Femur (tissue), 1 donor: ENCODE results near the gene PGLYRP1.
A peak's percentile ranks its signal among the peaks of the same experiment; 100 is the strongest.

ENCODE experiments used
- DNase-seq: peaks from one replicate; pipeline ENCODE4 v3.0.0-alpha.2; 2017

PGLYRP1 gene

DNA sequence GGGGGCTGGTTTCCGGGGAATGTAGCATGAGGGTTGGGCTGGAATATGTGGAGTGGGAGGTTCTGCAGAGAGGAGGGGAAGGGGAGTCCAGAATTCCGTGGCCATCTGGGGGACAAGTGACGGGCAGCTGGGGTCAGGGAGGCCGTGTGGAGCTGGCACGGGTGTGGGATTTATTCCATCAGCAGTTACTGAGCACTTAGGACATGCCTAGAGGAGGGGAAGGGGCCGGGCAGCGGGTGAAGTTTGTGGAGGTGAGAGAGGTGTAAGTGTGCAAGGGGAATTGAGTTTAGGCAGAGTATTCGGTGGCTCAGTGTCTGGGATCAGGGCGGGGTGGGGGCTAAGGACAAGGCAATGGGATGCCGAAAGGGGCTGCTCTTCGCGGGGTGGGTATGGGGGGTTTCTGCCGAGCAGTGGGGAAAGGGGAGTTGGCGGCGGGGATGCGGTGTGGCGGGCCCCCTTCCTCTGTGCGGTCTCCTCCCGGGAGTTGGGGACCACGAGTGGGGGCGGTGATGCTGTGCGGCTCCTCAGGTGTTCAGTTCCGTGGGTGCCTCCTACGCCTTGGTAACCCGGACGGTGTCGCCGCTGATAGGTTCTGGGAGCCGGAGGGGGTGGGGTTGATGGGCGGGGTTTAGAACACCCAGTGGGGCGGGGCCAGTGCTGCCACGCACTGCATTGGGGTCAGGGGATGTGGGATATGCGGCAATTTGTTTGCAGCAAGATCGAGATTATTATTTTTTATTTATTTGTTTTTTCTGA is 22.2 kb downstream of the PGLYRP1 start:
- DNase-seq: no peak

DNA sequence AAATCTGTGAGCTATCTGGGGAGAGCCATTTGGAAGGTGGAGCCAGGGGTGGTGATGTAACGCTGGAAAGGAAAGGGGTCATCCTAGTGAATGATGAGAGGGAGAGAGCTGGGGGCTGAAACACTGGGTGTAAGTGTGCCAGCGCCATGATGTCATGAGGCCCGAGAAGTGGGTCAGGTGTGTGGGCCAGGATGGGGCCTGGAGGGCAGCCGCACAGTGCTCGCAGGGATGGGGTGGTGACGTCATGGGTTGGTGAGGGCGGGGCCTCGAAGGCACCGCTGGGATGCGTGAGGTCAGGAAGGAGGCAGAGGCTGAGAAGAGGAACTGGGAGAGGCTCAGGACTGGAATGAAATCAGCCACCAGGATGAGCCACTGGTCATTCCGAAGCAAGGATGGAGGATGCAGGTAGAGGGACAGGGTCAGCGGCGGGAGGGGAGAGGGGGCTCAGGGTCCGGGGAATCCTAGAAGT is 23.2 kb downstream of the PGLYRP1 start:
- DNase-seq: peak; percentile 44

DNA sequence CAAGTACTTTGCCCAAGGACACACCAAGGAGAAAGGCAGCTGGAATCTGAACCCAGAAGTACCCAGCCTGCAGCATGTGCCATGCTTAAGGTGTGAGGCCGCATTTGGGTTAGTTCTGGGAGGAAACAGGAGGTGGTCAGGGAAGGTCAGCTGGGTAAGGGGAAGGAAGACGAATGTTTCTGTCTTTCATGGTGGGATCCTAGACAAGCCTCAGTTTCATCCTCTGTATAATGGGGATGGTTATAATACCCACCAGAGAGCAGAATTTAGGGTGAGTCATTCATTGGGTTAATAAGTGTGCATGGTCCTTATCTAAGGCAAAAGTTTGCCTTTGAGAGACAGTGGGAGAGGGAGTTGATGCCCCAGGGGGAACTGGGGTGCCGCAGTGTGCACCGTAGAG is 24.0 kb downstream of the PGLYRP1 start:
- DNase-seq: no peak

DNA sequence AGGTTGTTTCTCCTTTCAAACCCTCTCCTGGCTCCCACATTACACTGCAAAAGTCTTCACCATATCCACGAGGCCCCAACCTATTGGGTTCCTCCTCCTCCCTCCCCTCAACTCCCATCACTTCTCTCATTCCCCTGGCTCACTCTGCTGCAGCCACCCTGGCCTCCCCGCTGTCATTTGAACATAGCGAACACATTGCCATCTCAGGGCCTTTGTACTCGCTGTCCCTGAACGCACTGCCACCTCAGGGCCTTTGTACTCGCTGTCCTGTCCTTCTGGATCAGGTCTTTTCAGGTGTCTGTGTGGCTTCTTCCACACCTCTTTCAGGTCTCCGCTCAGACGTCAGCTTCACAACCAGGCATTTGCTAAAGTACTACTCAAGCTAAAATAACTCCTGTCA is 25.9 kb downstream of the PGLYRP1 start:
- DNase-seq: no peak

DNA sequence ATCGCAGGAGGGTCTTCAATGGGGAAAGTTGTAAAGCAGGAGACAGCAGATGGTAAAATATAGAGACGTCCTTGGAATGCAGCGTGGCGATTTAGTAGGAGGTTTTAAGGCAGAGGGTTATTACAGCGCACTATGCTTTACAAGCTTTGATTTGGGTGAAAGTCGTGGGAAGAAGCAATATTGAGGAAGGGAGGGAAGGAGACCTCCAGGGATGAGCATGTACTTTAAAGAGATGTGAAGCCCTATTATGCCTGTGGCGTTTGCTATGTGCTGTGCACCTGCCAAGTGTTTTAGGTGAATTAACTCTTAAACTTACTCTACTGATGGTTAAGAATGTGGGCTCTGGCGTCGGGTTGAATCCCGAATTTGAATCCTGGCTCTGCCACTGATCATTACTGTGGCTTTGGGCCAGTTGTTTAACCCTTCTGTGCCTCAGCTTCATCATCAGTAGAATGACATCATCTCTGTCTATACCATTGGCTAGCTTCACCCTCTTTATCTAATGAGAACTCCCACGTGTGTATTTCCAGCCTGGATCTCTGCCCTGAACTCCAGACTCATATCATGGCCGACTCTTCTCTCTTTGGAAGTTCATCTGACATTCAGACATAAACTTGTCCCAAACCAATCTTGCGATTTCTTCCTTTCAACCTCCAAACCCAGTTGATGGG is 27.0 kb downstream of the PGLYRP1 start:
- DNase-seq: no peak

DNA sequence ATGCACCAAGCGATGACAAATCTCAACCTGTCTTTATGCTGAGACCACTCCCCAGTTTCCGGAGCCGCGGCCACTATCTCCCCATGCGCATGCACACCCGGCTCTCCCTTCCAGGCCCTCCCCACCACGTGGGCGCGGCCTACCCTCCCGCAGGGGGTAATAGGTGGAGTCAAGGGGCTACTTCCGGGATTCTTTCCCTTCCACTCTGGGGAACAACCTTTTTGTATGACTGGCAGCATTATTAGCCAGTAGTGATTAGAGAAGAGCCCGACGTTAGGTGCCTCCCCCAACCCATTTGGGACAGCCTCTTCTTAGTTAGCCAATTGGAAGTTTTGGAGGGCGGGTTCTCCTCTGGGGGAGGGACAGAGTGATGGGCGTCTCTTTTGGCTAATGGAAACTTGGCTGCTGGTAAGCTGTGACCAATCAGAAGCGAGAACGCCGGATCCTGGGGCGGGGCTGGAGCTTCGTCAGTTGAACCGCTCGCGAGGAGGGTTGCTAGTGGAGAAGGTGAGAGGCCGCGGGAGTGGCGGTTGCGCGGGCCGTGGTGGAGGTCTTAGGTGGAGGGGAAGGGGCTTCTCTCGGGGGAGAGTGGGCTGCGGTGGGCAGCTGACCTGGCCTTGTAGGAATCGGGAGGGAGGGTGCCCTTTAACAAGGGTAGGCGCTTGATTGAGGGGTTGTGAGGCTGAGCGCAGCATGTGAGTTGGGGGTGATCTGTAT is 27.7 kb downstream of the PGLYRP1 start, which contains the start of gene CCDC61:
TSS of gene CCDC61 (plus strand) at position 470 of the 717 bp plus-strand sequence. CDS start 7,552 bp downstream, outside the sequence.
- DNase-seq: peak; percentile 99

DNA sequence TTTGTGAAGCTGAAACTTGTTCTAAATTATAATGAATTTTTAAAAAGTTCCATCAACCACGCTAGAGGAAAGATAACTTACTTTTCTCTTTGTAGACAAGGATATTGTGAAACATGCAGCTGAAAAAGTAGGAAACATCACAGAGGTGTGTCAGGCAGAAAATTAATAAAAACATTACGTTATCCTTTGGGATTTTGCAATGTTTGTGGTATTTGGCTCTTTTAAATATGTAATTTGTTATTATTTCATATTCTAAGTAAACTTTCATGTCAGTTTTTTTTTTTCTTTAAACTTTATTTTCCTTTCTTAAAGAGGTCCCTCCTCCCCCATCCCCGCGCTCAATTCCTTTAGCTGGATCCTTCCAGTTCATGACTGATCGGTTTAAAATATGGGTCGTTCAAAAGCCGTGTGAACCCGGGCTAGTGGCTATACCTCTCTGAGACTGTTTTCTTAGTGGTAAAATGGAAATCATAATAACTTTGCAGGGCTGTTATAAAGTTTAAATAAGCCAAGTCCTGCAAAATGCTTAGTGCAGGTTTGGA is 28.3 kb downstream of the PGLYRP1 start:
- no peak for DNase-seq

DNA sequence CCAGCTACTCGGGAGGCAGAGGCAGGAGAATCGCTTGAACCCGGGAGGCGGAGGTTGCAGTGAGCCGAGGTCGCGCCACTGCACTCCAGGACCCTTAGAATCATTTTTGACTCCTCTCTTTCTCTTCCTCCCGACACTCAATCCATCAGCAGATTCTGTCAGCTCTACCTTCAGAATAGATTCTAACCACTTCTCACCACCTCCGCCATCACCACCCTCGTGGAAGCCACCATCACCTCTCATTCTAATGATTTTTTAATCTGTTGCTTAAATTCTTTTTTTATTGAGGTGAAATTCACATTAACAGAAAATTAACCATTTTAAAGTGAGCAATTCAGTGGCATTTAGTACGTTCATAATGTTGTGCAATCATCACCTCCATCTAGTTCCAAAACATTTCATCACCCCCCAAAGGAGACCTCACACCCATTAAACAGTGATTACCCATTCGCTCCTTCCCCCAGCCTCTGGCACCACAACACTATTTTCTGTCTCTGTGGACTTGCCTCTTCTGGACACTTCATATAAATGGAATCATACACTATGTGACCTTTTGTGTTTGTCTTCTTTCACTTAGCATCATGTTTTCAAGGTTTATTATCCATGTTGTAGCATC is 32.6 kb downstream of the PGLYRP1 start:
- no peak for DNase-seq

DNA sequence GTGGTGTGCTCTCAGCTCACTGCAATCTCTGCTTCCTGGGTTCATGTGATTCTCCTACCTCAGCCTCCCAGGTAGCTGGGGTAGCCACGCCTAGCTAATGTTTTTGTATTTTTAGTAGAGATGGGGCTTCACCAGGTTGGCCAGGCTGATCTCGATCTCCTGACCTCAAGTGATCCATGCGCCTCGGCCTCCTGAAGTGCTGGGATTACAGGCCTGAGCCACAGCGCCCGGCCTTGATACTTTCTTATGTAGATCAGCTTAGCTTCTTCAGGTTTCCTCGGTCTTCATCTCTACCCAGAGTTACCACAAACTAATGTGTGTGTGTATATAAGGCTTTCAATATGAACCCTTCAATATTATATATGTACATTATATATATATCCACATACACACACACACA is 37.5 kb downstream of the PGLYRP1 start:
- no peak for DNase-seq

DNA sequence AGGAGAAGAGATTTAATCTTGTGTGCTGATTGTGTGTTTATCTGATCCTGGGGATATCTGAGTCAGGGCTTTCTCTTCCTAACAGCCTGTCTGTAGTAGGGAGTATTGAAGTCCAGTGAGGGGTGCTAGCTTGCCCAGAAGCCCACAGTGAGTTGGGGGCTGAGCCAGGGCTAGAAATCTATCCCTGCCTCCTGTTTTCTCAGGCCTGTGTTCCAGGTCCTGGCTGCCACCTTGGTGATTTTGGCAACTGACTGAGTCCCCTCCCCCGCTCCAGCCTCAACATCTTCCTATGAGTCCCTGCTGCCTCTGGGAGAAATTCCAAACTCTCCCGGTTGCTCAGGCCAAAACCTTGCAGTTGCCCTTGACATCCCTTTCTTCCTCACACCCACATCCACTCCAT is 41.5 kb downstream of the PGLYRP1 start:
- DNase-seq: no peak

DNA sequence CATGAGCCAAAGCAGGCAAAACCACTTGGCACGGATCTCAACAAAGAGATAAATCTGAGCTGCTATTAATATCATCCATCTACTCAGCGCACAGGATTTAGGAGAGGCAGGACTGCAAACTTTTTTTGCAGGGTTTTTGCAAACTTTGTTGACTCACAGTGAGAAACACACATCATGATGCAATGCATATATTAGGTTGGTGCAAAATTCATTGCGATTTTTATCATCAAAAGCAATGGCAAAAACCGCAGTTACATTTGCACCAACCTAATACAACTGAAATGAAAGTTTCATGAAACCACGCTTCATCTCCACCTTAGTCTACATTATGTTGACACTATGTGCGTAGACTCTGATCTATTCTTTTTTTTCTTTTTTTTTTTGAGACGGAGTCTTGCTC is 44.7 kb downstream of the PGLYRP1 start:
- DNase-seq: no peak

DNA sequence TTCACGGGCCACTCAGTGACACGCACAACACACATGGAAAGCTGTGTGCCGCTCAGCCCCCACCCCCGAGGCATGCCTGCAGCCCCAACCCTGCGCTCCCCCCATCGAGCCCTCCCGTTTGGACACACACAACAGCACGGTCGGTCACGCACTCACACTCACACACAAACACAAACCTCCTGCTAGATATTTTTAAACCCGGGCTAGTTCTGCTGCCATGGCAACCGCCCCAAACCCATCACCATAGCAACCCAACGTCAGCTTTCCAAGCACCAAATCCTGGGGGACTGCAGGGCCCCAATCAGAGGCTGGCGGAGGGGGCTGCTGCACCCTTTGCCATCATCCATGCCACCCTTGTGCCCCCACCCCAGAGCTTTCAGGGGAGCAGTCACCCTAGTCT is 46.7 kb downstream of the PGLYRP1 start:
- DNase-seq: no peak

DNA sequence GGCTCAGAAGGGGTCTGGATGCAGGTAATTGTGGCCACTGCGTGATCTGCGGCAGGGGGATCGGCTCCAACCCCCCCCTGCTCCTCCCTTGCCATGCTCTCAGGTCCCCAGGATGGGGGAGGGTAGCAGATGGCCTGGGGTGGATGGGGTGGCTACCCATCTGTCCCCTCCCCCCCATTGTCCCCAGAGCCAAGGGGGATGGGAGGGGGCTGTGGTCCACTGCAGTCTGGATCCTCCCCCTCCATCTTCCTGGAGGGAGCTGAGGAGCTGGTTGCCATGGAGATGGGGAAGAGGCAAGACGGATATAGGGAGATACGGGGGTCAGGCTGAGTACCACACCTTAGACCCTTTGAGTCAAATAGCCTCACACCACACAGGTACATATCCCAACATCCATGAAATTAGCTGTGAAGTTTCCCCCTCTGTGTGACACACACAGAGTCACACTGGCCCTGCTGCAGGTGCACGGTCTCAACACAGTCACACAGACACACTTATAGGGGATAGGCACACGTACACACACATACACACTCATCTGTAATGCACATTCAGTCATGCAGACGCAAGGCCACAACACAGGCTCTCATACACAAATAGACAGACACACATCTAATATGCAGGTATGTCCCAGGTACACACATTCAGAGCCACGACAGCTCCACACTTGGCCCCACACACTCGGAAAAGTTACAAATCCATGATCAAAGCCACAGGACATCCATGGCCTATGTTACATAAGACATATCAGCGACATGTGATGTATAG is 47.4 kb downstream of the PGLYRP1 start:
- no peak for DNase-seq

DNA sequence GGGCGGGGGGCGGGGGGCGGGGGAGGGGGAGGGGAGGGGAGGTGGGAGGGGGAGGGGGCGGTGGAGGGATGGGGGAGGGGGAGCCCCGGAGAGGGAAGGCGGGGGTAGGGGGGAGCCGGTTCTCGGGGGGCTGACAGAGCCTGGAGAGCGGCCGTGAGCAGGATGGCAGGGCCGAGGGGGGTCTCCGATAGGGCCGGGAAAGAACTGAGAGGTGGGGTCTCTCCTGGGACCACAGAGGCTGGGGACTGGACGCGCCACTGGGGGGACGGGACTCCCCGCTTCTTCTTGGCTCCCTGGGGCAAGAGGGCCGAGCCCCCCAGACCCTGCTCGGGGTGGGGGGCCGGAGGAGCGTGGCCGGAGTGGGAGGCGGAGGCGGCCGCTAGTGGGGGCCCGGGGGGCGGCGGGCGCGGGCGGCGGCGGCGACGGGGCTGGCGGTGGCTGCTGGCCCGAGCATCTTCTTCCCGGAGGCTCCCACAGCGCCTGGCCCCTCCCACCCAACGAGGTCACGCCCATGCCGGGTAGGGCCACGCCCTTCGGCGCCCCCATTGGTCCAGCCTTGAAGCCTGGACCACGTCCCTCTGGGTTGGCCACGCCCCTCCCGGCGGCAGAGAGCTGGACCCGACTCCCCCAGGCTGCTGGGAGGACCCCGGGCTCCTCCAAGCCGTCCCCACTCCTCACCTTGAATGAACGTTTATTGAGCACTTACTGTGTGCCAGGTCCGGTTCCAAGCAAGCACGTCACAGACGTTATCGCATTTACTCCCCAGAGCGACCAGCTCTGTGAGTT is 49.1 kb downstream of the PGLYRP1 start, which contains the start of gene NOVA2:
TSS of gene NOVA2 (minus strand) at position 313 of the 786 bp plus-strand sequence. CDS start 514 bp downstream, outside the sequence.
- peak; percentile 72 for DNase-seq

DNA sequence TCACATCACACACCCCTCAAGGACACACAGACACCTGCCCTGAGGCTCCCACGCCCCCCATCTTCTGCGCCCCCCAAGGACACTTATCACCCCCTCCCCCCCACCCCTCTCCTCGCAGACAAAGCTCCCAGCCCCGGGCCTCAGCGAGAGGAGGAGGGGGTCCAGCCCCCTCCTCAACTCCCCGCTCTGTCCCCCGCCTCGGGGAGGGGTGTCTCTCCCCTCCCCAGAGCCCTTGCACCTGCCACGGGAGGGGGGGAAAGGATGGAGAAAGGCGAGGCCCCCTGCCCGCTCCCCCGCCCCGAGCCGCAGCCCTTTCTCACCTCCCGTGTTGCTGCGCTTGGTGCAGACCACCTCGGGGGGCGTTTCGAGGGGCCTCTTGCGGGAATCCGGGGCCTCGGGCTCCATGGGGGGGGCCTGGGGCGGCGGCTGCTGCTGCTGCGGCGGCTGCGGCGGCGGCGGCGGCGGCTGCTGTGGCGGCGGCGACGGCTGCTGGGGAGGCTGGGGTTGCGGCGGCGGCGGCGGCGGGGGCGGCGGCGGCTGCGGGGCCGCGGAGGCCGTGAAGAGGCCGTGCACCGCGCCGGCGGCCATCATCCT is 49.8 kb downstream of the PGLYRP1 start:
- no peak for DNase-seq

DNA sequence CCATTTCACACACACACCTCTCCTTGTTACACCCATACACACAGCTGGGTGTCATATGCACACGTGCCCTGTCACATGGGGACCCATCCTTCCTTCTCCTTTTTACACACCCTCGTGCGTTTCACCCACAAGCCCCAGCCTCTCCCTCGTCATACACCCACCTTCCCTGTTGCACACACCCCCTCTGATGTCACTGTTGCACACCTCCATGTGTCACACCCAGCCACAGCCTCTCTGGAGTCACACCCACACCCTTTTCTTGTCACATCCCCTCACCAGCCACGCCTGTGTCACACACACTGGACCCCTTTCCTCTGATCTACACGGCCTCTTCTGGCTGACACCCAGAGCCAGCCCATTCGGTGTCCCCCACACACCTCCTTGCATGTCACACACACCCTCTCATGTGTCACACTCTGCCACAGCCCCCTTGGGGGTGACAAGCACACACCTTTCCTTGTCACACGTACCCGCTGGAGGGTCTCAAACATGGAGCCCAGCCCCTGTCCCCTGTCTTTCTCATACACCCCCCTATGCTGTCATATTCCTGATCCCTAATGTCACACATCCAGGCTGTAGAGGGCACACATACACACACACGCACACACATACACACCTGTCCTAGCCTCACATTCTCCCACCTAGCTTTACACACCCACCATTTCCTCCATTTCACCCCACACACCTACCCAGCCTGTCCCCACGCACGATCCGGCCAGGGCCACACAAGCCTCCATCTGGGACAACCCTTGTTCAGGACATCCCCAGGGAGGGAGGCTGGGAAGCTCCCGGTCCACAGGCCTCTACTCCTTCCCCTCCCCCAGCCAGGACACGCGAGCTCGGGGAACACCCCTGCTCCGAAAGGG is 50.5 kb downstream of the PGLYRP1 start:
- DNase-seq: no peak

DNA sequence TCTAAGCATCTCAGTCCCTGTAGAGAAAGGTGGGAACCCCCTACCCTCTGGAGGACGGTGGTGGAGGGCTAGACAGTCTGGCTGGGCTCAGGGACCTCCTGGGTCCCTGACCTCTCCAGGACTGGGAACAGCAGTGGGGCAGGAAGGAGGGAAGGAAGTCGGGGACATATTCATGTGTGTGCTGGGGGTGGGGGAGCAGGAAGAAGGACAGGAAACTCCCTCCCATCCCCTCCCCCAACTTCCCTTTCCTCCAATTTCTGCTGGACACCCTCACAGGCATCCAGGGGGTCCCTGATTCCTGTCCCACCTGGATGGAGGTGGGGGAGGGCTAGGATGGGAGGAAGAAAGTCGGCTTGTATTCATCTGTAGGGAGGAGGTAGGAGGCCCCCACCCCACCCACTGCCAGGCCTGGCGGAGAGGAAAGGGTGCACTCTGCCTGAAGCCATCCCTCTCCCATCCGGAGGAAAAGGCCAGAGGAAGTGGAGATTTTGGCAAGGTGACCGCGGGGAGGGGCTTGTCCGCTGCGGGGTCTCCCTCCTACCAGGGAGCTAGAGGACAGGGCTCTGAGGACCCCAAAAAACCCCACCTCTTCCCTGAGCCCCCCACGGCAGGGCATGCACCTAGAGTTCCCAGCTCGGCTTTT is 51.5 kb downstream of the PGLYRP1 start:
- no peak for DNase-seq

DNA sequence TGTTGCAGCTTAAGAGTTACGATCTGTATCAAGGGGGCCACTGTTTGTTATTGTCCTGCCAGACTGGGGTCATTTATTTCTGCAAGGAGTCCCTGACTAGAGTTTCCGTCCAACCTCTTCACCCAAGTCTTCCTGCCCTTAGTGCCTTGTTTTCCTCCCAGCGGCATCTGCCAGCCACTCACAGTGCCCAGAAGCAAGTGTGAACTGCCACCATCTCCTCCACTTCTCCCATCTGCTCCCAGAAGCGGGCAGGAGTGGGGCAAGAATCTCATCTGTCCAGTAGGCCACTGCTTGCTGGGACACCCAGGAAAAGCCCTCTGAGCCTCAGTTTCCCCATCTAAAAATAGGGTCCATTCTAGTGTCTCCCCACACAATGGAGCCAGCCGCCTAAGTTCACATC is 53.2 kb downstream of the PGLYRP1 start:
- DNase-seq: no peak
